ENCODE results near the gene STAMBP.
A peak's percentile ranks its signal among the peaks of the same experiment; 100 is the strongest.
"Not testable (repeated sequence)": the region's sequence is repeated elsewhere in the genome, so short reads cannot be mapped to it uniquely, and the experiment has no call there.

Gene STAMBP

DNA sequence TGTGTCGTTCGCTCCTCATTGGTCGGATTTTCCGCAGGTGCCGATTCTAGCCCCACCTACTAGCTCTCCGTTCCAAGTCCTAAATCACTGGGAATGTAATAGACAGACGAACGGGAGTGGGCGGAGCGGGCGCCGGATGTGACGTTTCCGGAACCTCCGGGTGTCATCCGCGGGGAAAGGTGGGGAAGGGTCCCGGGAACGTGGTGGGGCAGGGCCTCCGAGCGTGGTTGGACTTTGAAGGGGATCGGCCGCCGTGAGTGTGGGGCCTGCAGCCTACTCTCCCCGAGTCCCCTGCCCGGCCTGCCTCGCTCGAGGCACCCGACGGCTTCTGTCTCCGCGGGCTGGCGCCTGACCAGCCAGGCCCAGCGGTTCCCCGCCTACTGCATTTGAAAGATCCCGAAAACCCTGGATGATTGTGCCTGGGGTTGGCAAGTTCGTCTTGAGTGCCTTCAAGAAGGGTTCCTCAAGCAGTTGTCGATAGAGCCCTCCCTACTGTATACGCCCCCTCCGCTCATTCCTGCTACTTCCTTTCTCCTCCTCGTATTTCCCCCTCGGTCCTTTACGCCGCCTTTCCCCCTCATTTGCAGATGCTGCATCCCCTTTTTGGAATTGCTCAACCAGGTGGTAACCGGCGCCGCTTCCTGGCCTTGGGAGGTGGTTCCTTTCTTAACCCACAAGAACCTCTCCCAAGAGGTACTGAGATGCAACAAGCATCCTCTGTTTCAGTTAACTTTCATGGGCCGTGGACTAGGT is at the start of gene STAMBP:
TSS of gene STAMBP (plus strand) at position 144 of the 753 bp plus-strand sequence. CDS start 1,896 bp downstream, outside the sequence.
- DNase-seq (ENCODE audit: low read depth, low spot score) = peak; percentile 97

DNA sequence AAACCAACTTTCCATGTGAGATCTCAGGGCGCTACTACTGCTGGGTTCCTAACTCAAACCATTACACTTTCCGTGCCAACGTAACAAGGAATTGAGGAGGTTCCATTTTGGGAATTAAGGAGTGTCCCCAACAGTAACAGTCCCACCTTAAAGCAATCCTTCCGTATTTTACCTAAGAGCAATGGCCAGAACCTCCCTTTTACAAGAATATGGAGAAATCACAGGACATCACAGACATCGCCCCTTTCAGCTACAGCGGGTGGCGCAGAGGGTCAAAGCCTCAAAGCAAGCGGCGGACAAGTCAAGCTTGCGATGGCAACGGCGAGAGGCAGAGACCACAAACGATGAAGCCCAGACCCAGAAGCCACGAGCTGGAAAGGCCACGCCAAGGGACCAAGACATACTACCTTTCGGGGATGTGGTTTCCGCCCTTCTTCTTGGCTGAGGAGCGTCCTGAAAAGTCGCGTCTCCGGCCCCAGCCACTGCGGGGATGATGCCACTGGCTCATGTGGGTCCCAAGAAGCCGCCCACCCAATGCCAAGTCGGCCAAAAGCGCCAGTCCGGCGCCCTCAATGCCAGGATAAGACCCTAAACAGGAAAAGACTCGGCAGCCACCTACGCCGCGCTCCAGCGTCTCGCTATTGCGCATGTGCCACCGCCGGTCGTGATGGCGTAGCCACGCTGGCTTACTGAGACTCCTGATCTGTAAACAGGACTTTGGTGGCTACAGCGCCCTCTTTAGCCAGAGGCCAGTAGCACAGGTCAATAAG is 49.1 kb upstream of the STAMBP start, which contains the start of gene DUSP11:
TSS of gene DUSP11 (minus strand) at position 637 of the 770 bp plus-strand sequence. CDS start at position 508, 129 bp downstream.
- peak; percentile 98 for DNase-seq (ENCODE audit: low read depth, low spot score)

GRCh38 chr2:73780237-73780582 is 48.6 kb upstream of the STAMBP start:
- no peak for DNase-seq (ENCODE audit: low read depth, low spot score)

- DNase-seq (ENCODE audit: low read depth, low spot score) = peak; percentile 53
Measured at GRCh38 chr2:73783402-73783801, 45.4 kb upstream of the STAMBP start.

GRCh38 chr2:73783883-73784282 is 44.9 kb upstream of the STAMBP start, which contains the start of gene C2orf78:
C2orf78 (plus strand) TSS chr2:73784183; CDS start chr2:73784310, 127 bp downstream.
- not testable (repeated sequence) for DNase-seq (ENCODE audit: low read depth, low spot score)

- no peak for DNase-seq (ENCODE audit: low read depth, low spot score)
Measured at GRCh38 chr2:73811878-73812277, 16.9 kb upstream of the STAMBP start.

DNA sequence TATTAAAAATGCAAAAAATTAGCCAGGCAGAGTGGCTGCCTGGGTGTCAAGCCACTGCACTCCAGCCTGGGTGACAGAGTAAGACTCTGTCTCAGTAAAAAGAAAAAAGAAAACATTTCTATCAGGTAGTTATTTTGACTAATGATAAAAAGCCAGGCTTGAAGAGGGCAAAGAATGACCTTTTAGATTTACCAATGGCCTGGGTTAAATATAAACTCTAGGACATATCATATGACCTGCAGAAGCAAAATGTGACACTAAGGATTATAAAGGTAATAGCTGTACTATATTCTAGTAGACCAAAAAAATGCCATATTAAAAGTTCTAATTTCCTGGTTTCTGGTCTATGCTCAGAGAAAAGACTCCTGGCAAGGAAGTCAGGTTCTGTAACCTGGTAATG is 16.1 kb upstream of the STAMBP start:
- DNase-seq (ENCODE audit: low read depth, low spot score) = no peak

- DNase-seq (ENCODE audit: low read depth, low spot score) = no peak
Measured at GRCh38 chr2:73818296-73818695, 10.5 kb upstream of the STAMBP start.

DNA sequence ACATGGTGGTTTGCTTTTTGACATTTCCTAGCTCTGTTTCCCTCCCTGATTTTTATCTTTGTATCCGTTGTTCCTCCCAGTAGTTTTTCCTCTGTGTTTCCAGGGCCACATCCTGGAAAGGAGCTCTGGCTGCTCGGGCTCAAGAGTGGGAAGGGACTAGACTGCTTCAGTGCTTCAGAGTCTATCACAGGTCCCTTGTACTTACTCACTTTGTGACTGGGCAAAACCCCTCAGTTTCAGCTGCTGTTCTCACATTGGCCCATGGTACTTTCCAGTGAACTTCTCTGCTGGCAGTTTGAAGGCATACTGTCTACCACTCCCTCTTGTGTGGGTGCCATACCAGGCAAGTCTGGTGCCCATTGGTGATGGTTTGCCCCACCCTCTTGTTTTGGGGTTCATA is 7.5 kb upstream of the STAMBP start:
- DNase-seq (ENCODE audit: low read depth, low spot score) = no peak

- no peak for DNase-seq (ENCODE audit: low read depth, low spot score)
Measured at GRCh38 chr2:73821669-73822068, 7.1 kb upstream of the STAMBP start.

GRCh38 chr2:73822276-73822675 is 6.5 kb upstream of the STAMBP start:
- DNase-seq (ENCODE audit: low read depth, low spot score) = no peak

DNA sequence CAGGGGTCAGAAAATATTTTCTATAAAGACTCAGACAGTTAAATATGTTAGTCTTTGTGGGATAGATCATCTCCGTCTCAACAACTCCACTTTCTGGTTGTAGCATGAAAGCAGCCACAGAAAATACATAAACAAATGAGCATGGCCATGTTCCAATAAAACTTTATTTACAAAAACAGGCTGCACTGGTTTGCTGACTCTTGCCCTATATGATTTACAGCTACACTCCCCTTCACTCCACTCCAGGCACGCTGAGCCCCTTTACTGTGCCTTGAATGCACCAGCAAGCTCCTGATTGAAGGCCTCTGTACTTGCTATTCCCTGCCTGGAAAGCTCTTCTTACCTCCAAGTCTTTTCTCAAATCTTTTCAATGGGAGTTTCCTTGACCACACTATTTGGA is 5.8 kb upstream of the STAMBP start:
- no peak for DNase-seq (ENCODE audit: low read depth, low spot score)

DNA sequence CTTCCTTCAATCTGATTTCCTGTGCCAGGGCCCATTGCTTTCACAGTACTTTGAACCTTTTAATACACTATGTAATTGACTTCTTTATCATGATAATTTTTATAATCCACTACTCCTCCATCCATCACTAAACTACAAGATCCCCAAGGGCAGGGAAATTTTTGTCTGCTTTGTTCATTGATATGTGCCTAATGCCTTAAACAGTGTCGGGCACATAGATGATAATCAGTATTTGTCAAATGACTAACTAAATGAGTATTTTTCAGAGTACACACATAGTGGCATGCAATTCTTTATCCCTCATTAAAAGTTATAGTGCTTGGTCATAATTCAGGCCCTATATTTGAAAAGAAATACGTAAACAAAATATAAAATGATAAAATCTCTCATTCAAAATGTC is 5.3 kb upstream of the STAMBP start:
- DNase-seq (ENCODE audit: low read depth, low spot score) = no peak

DNA sequence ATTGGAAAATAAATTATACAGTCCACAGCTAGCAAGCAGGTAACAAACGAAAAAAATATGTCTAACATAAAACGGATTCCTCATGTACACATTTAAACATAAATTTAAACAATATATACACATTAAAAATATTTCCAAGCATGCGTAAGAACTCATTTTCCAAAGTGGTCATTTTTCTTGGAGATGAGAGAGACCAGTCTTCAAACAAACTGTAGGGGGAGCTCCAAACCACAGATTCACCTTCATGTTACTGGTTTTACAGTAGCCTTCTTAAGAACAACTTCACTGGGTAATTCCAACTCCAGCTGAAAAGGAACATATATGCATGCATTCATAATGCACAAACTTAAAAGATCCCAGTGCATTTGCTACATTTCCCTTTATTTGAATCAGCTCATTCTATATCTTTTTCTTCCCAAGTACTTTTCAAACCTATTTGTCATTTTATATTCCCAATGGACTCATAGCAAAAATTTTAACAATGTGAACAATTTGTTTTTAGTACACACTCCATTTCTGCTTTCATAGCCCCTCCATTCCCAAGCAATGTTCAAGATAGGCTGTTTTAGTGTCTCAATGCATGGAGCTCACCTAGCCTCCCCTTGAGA is 4.7 kb upstream of the STAMBP start:
- peak; percentile 5 for DNase-seq (ENCODE audit: low read depth, low spot score)

DNA sequence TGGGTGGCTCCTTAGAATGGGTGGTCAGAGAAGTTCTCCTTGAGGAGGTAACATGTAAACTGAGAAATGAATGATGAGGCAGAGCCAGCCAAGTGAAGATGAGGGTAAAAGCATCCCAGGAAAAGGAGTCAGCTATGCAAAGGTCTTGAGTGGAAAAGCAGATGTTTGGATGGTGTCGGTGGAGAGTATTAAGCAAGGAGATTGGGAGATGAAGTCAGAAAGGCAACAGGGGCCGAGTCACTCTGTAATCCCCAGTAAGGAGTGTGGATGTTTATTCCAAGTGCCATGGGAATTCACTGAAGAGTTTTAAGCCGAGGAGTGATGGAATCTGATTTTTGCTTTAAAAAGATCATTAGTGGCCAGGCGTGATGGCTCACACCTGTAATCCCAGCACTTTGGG is 3.4 kb upstream of the STAMBP start:
- no peak for DNase-seq (ENCODE audit: low read depth, low spot score)

DNA sequence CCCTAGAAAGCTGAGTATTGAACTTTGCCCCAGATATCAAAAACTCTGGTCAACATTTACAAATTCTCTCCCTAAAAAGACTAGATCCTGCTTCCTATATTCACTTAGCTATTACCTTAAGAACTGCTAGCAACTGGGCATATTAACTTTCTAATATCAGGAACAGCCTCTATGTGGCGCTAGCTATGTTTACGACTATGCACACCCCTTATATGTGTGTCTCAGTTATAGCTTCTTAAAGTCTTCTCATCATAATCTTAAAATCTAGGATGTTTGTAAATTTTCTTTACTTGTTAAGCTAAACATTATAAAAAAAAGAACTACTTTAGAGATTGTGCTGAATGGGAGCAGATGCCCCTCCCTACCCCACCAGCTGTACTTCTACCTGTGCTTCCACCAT is 1.7 kb upstream of the STAMBP start:
- no peak for DNase-seq (ENCODE audit: low read depth, low spot score)

GRCh38 chr2:73827660-73828388 is 937 bp upstream of the STAMBP start:
- no peak for DNase-seq (ENCODE audit: low read depth, low spot score)

- no peak for DNase-seq (ENCODE audit: low read depth, low spot score)
Measured at GRCh38 chr2:73828389-73828817, 358 bp upstream of the STAMBP start.

- no peak for DNase-seq (ENCODE audit: low read depth, low spot score)
Measured at GRCh38 chr2:73830871-73831401, 2.2 kb downstream of the STAMBP start.

- DNase-seq (ENCODE audit: low read depth, low spot score) = no peak
Measured at GRCh38 chr2:73832930-73833329, 4.2 kb downstream of the STAMBP start.

DNA sequence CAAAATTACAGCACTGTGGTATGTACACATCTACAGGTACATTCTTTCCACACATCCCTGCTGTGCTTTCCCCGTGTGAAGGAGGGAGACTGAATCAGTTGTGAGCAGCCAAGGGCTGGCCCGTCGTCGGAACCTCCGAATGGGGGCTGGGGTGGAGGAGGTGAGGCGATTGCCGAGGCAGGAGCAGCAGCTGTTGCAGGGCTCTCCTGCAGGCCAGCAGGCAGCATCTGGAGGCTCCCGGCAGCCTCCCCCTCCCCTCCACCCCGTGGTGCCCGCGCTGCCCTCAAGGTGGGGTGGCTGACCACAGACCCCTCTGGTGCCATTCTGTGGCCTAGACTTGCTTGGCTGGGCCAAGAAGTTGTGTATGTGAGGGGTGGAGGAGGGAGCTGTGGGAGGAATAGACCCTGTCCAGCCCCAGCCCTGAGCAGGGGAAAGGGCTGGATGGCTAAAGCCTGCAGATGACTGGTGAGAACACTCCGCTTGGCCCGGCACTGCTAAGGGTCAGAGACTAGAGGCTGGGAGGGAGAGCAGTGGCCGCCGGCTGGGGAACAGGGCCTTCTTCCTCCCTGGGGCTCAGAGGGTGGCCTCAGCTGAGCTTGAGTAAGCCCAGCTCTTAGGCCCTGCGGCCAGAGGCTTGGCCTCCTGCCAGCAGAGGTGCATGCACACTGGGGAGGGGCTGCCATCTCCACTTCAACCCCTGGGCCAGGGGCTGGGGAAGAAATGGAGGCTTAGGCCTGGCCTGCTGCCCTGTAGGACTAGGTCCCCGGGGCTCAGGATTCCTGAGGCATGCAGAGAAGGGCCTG is 7.6 kb downstream of the STAMBP start:
- DNase-seq (ENCODE audit: low read depth, low spot score) = peak; percentile 43
